ENCODE data around the gene GJA10.

- TF ChIP-seq GLIS3 (CRISPR knock-in tag; IDR thresholded peaks at IDR 0.05), result no peak
- TF ChIP-seq ZFP30 (CRISPR knock-in tag; IDR thresholded peaks at IDR 0.05), result no peak
- TF ChIP-seq TCF4 (CRISPR knock-in tag; IDR thresholded peaks at IDR 0.05; ENCODE audit: borderline replicate concordance), result no peak
- TF ChIP-seq ISL1 (CRISPR knock-in tag; IDR thresholded peaks at IDR 0.05), result no peak
- TF ChIP-seq, protein P1, sequence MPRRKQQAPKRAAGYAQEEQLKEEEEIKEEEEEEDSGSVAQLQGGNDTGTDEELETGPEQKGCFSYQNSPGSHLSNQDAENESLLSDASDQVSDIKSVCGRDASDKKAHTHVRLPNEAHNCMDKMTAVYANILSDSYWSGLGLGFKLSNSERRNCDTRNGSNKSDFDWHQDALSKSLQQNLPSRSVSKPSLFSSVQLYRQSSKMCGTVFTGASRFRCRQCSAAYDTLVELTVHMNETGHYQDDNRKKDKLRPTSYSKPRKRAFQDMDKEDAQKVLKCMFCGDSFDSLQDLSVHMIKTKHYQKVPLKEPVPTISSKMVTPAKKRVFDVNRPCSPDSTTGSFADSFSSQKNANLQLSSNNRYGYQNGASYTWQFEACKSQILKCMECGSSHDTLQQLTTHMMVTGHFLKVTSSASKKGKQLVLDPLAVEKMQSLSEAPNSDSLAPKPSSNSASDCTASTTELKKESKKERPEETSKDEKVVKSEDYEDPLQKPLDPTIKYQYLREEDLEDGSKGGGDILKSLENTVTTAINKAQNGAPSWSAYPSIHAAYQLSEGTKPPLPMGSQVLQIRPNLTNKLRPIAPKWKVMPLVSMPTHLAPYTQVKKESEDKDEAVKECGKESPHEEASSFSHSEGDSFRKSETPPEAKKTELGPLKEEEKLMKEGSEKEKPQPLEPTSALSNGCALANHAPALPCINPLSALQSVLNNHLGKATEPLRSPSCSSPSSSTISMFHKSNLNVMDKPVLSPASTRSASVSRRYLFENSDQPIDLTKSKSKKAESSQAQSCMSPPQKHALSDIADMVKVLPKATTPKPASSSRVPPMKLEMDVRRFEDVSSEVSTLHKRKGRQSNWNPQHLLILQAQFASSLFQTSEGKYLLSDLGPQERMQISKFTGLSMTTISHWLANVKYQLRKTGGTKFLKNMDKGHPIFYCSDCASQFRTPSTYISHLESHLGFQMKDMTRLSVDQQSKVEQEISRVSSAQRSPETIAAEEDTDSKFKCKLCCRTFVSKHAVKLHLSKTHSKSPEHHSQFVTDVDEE (CRISPR knock-in tag; IDR thresholded peaks at IDR 0.05), result no peak
These were observed 47.7 kb downstream of the GJA10 start for GRCh38 chr6:89941763-89942497.

Data from SK-N-SH treated with all-trans-retinoic acid at 6 μM for 48 hours (cell line).